COLO668 (cell line): ENCODE measurements around the gene PHOSPHO1.
"Not testable (repeated sequence)": the region's sequence is repeated elsewhere in the genome, so short reads cannot be mapped to it uniquely, and the experiment has no call there.

Experiments
- DNase-seq: peaks from one replicate; lab custom pipeline; 2025; ENCODE audit not compliant: unreplicated experiment; lab: John Stamatoyannopoulos, UW

Gene PHOSPHO1

GRCh38 chr17:49193513-49194296 lies 36.9 kb downstream of the PHOSPHO1 start:
- DNase-seq: no peak

GRCh38 chr17:49191917-49192741 lies 38.5 kb downstream of the PHOSPHO1 start:
- peak; percentile 78 for DNase-seq

GRCh38 chr17:49191409-49191916 lies 39.1 kb downstream of the PHOSPHO1 start:
- DNase-seq: no peak

GRCh38 chr17:49190932-49191331 lies 39.7 kb downstream of the PHOSPHO1 start:
- no peak for DNase-seq

GRCh38 chr17:49187301-49187700 lies 43.3 kb downstream of the PHOSPHO1 start:
- no peak for DNase-seq

- not testable (repeated sequence) for DNase-seq
These were observed 45.2 kb downstream of the PHOSPHO1 start for GRCh38 chr17:49185381-49185780.

GRCh38 chr17:49184522-49184921 lies 46.1 kb downstream of the PHOSPHO1 start:
- DNase-seq: not testable (repeated sequence)

GRCh38 chr17:49183801-49184200 lies 46.8 kb downstream of the PHOSPHO1 start:
- DNase-seq: no peak

- no peak for DNase-seq
These were observed 47.2 kb downstream of the PHOSPHO1 start for GRCh38 chr17:49183341-49183740.

- no peak for DNase-seq
These were observed 49.5 kb downstream of the PHOSPHO1 start for GRCh38 chr17:49180998-49181635.

- DNase-seq: peak; percentile 19
These were observed 50.3 kb downstream of the PHOSPHO1 start for GRCh38 chr17:49180303-49180702.

- not testable (repeated sequence) for DNase-seq
These were observed 54.6 kb downstream of the PHOSPHO1 start for GRCh38 chr17:49175978-49176377.
